GM19455 (cell line): ENCODE measurements around the gene HSD17B12.

Experiments used
- ATAC-seq: cut with Tn5 transposase; IDR thresholded peaks from one replicate; pipeline ENCODE4 v1.9.1; 2021; ENCODE audit not compliant: unreplicated experiment

HSD17B12 gene

GRCh38 chr11:43687120-43687791, 6.7 kb downstream of the HSD17B12 start:
- no peak for ATAC-seq

GRCh38 chr11:43688394-43688793, 7.9 kb downstream of the HSD17B12 start:
- no peak for ATAC-seq

- no peak for ATAC-seq
These were observed 8.6 kb downstream of the HSD17B12 start for GRCh38 chr11:43689167-43689566.

- ATAC-seq = no peak
These were observed 10.6 kb downstream of the HSD17B12 start for GRCh38 chr11:43690929-43691725.

- ATAC-seq = no peak
These were observed 11.3 kb downstream of the HSD17B12 start for GRCh38 chr11:43691806-43692205.

- ATAC-seq = no peak
These were observed 12.5 kb downstream of the HSD17B12 start for GRCh38 chr11:43693069-43693468.

- no peak for ATAC-seq
These were observed 13.2 kb downstream of the HSD17B12 start for GRCh38 chr11:43693731-43694130.

GRCh38 chr11:43694477-43694876, 13.9 kb downstream of the HSD17B12 start:
- peak; percentile 58 for ATAC-seq

GRCh38 chr11:43697679-43698078, 17.1 kb downstream of the HSD17B12 start:
- no peak for ATAC-seq

GRCh38 chr11:43699870-43700269, 19.3 kb downstream of the HSD17B12 start:
- no peak for ATAC-seq

GRCh38 chr11:43706631-43707030, 26.1 kb downstream of the HSD17B12 start:
- no peak for ATAC-seq

- no peak for ATAC-seq
These were observed 28.2 kb downstream of the HSD17B12 start for GRCh38 chr11:43708776-43709175.

- ATAC-seq = no peak
These were observed 29.2 kb downstream of the HSD17B12 start for GRCh38 chr11:43709689-43710088.

- ATAC-seq = no peak
These were observed 32.1 kb downstream of the HSD17B12 start for GRCh38 chr11:43712676-43713075.

GRCh38 chr11:43718373-43718772, 37.8 kb downstream of the HSD17B12 start:
- no peak for ATAC-seq

- no peak for ATAC-seq
These were observed 43.1 kb downstream of the HSD17B12 start for GRCh38 chr11:43723617-43724016.

GRCh38 chr11:43732225-43732624, 51.7 kb downstream of the HSD17B12 start:
- no peak for ATAC-seq

- no peak for ATAC-seq
These were observed 53.7 kb downstream of the HSD17B12 start for GRCh38 chr11:43734256-43734655.

- ATAC-seq = no peak
These were observed 54.6 kb downstream of the HSD17B12 start for GRCh38 chr11:43735115-43735514.

- ATAC-seq = no peak
These were observed 55.4 kb downstream of the HSD17B12 start for GRCh38 chr11:43735961-43736360.

GRCh38 chr11:43736502-43737200, 56.1 kb downstream of the HSD17B12 start:
- no peak for ATAC-seq

- ATAC-seq = no peak
These were observed 56.7 kb downstream of the HSD17B12 start for GRCh38 chr11:43737201-43737590.
